Ovary (tissue), 9 donors: Measurements from ENCODE around the gene CHGA. TPM values are rescaled to one million over a fixed set of nuclear protein-coding genes. Genes with fewer than 3 reads are reported as not detected.

Experiments used
- DNase-seq, 5 donors: peaks; one replicate each; pipeline ENCODE4 v3.0.0-alpha.2; 2019 to 2020
- H3K27ac ChIP-seq, 2 donors: fragments of 200-600 bp; one replicate each; pipeline versions ENCODE4 v1.5.1 to v1.8.0; 2019 to 2022
- H3K27me3 ChIP-seq: fragments of 200-600 bp; one replicate; pipeline ENCODE4 v1.8.0; 2022
- H3K36me3 ChIP-seq: fragments of 200-600 bp; sonication (generic); one replicate; pipeline ENCODE4 v1.5.1; 2019
- H3K4me1 ChIP-seq: one replicate; pipeline ENCODE4 v1.8.1; 2013; ENCODE audit warnings: mild to moderate bottlenecking, moderate library complexity; ENCODE audit not compliant: insufficient read depth
- H3K4me3 ChIP-seq: fragments of 200-600 bp; sonication (generic); one replicate; pipeline ENCODE4 v1.5.1; 2017
- H3K9me3 ChIP-seq, 2 donors: fragments of 200-600 bp in 1 of 2; sonication (generic) in 1 of 2; one replicate each; pipeline versions ENCODE4 v1.5.1 to v1.8.1; 2013 to 2019; ENCODE audit warnings: mild to moderate bottlenecking in 1 of 2, moderate library complexity in 1 of 2
- EP300 ChIP-seq: sonication (generic); formaldehyde crosslinking; IDR thresholded peaks from one replicate; pipeline ENCODE4 v1.6.1; 2017; ENCODE audit warnings: antibody characterized with exemption
- POLR2A ChIP-seq: fragments of 450-650 bp; IDR thresholded peaks from one replicate; pipeline ENCODE4 v1.6.1; 2017; ENCODE audit warnings: antibody characterized with exemption, mild to moderate bottlenecking, moderate library complexity
- WGBS, 3 donors: extraction: QIAGEN DNeasy Blood & Tissue Kit in 1 of 3; methylation state at CpG; one replicate each; pipeline versions ENCODE4 v1.1.5 to v1.1.7; 2013 to 2017; 5-methylcytosine and 5-hydroxymethylcytosine counted together
- intact Hi-C, 4 donors: fragments of 100-400 bp; cut with DNase I; formaldehyde crosslinking; loops; one replicate each; pipeline versions ENCODE4 v1.11.0 to v1.15.1; 2022 to 2023
- polyA plus RNA-seq, 2 donors: library from polyadenylated mRNA; stranded (reverse); fragments of 200-250 nt in 1 of 2; fragments of 350-450 nt in 1 of 2; fragmentation: Illumina TruSeq in 1 of 2; extraction: RNeasy Lipid Tissue Mini Kit (QIAGEN cat#74804) in 1 of 2; gene quantifications; one replicate each; pipeline ENCODE4 v1.2.3, GENCODE V29; 2013 to 2014
- total RNA-seq, 7 donors: library from RNA; depleted of rRNA in 2 of 7; stranded (reverse); fragments of >200 nt in 2 of 7; fragmentation: NEBNext Ultra II Directional in 3 of 7; extraction: Animal tissue kit (Norgen Biotek cat#: 25700) in 3 of 7; gene quantifications; one replicate each; pipeline versions ENCODE4 v1.1.0 to v1.2.4, GENCODE V29; 2016 to 2023
- TF ChIP-seq, protein P1 (sequence below), 3 donors: fragments of 450-650 bp in 2 of 3; fragments of 200-600 bp in 1 of 3; IDR thresholded peaks; one replicate each; pipeline versions ENCODE4 v1.5.1 to v1.8.0; 2016 to 2022; ENCODE audit warnings: antibody characterized with exemption in 3 of 3, mild to moderate bottlenecking in 1 of 3
- donor health status: DM: no; HTN: no; CAD: no; lungs with moderate emphysema.
- donor health status: DM: no; HTN: no; CAD: no.
- donor health status: Bipolar disorder and iron deficiency.
- donor health status: DM: yes; HTN: yes; CAD: no.
- donor health status: DM: no; HTN: no; CAD: no.
- donor health status: DM: yes; HTN: yes; CAD: no.

The CHGA gene
- total and polyA plus RNA-seq, 9 donors, result 0.13 to 1.6 (median 0.60) TPM; not detected in 2

DNA sequence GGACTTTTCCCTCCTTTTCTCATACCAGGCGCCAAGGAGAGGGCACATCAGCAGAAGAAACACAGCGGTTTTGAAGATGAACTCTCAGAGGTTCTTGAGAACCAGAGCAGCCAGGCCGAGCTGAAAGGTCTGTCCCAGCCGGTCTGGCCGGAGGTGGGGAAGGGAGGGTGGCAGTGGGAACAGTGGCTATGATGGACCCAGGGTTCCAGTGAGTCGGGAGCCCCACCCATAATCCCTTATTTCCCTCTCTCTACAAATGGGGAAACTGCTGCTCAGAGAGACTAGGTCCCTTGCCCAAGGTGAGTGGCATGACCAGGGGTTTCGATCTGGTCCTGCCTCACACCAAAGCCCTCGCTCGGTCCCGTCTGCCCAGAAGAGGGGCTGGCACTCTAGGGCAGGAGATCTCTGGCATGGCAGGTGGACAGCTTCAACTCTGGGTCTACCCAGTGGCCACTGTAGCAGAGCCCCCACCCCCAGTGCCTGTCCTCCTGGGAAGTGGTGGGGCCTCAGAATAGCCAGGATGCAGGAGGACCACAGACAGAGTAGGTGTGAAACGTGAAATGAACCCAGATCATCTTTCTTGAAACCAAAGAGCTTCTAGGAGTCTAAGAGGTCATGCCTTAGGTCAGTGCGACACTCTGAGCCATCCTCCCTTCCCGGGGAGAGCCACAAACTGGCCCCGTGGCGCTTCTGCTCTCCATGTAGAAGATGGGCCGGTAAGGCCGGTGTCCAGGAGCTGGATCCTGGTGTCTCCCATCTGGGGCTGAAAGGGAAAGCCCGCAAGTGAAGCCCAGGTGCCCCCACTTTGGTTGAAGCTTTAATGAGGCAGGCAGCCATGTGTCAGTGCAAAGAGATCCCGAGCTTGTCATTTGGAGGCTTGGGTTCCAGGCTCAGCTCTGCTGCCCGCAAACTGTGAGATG, 7.0 kb downstream of the CHGA start:
- H3K4me3 ChIP-seq, result no peak overlapping the region
- H3K27ac ChIP-seq, result no peak overlapping the region
- H3K9me3 ChIP-seq, result no peaks in the 10 kb centered on the region
- H3K27me3 ChIP-seq, result no peaks in the 10 kb centered on the region
- no peaks in the 10 kb centered on the region for H3K36me3 ChIP-seq
- intact Hi-C loops, result no loop called here
- no peak for DNase-seq
- no peaks in the 10 kb centered on the region for H3K4me1 ChIP-seq
- no peak for TF ChIP-seq EP300
- TF ChIP-seq POLR2A, result no peak
- TF ChIP-seq, protein P1, sequence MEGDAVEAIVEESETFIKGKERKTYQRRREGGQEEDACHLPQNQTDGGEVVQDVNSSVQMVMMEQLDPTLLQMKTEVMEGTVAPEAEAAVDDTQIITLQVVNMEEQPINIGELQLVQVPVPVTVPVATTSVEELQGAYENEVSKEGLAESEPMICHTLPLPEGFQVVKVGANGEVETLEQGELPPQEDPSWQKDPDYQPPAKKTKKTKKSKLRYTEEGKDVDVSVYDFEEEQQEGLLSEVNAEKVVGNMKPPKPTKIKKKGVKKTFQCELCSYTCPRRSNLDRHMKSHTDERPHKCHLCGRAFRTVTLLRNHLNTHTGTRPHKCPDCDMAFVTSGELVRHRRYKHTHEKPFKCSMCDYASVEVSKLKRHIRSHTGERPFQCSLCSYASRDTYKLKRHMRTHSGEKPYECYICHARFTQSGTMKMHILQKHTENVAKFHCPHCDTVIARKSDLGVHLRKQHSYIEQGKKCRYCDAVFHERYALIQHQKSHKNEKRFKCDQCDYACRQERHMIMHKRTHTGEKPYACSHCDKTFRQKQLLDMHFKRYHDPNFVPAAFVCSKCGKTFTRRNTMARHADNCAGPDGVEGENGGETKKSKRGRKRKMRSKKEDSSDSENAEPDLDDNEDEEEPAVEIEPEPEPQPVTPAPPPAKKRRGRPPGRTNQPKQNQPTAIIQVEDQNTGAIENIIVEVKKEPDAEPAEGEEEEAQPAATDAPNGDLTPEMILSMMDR (IDR thresholded peaks at IDR 0.05), result no peak
- 78 to 80% (median 78%) methylated on average over 20 of the region's 20 CpGs for WGBS, 3 donors

DNA sequence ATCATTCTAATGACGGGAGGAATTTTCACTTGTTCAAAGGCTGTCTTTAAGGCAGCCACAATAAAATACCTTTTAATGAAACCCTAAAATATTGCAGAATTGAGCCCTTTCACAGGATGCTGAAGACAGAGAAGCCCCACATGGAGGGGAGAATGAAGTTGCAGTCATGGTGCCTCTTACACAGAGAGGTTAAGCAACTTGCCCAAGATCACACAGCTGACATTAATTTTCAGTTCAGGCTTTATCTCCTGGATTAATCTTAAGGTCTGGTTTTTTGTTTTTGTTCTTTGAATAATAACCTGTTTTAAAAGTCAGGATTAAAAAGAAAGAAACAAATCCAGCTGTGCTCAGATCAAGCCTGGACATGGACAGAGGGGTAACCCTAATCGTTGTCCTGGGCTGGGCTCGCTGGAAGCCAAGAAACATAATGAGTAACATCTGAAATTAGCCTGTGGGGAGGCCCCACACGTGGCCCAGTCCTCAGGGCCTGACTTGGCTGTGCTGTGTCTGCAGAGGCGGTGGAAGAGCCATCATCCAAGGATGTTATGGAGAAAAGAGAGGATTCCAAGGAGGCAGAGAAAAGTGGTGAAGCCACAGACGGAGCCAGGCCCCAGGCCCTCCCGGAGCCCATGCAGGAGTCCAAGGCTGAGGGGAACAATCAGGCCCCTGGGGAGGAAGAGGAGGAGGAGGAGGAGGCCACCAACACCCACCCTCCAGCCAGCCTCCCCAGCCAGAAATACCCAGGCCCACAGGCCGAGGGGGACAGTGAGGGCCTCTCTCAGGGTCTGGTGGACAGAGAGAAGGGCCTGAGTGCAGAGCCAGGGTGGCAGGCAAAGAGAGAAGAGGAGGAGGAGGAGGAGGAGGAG, 8.0 kb downstream of the CHGA start:
- Histone ChIP-seq H3K9me3 (no peaks in the 10 kb centered on the region), H3K27me3 (no peaks in the 10 kb centered on the region), H3K4me3 (no peak overlapping the region), H3K4me1 (no peaks in the 10 kb centered on the region), H3K36me3 (no peaks in the 10 kb centered on the region), H3K27ac (no peak overlapping the region)
- intact Hi-C loops, result no loop called here
- DNase-seq, result no peak
- TF ChIP-seq POLR2A (no peak), EP300 (no peak)
- TF ChIP-seq, protein P1 (IDR thresholded peaks at IDR 0.05), result no peak
- WGBS, 3 donors, result 31 to 41% (median 39%) methylated on average over 8 of the region's 8 CpGs

- Histone ChIP-seq H3K27ac (no peak overlapping the region), H3K9me3 (no peaks in the 10 kb centered on the region), H3K4me3 (no peak overlapping the region), H3K27me3 (no peaks in the 10 kb centered on the region), H3K36me3 (no peaks in the 10 kb centered on the region), H3K4me1 (no peaks in the 10 kb centered on the region)
- TF ChIP-seq EP300, result no peak
- TF ChIP-seq, protein P1 (IDR thresholded peaks at IDR 0.05), result no peak
- TF ChIP-seq POLR2A, result no peak
- intact Hi-C loops, result no loop called here
- DNase-seq, result no peak
- WGBS, 3 donors, result 71 to 81% (median 78%) methylated on average over 18 of the region's 18 CpGs
Measured at GRCh38 chr14:92931681-92932447, 8.9 kb downstream of the CHGA start.
